ENCODE results near the gene PRX.

DNA sequence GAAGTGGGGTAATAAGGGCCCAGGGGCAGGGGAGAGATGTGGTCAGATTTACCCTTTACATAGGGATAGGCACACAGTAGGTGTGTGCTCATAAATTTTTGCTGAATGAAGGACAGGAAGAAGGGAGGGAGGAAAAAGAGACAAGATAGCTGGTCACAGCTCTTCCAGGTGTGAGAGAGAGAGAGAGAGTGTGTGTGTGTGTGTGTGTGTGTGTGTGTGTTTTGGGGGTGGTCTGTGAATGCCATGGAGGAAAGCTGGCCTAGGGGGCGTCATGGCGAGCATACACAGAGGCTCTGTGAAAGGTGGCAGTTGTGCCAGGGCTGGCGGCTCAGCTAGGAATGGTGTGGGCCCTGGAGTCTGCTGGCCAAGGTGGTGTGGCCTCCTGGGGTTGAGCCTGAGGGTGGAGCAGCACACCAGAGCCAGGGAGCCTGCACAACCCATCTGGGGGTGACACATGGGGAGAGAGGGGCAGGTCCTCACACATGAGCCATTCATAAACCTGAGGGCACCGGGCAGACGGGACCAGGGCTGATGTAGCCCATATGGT is 6.0 kb upstream of the PRX start:
- TF ChIP-seq, protein P1, sequence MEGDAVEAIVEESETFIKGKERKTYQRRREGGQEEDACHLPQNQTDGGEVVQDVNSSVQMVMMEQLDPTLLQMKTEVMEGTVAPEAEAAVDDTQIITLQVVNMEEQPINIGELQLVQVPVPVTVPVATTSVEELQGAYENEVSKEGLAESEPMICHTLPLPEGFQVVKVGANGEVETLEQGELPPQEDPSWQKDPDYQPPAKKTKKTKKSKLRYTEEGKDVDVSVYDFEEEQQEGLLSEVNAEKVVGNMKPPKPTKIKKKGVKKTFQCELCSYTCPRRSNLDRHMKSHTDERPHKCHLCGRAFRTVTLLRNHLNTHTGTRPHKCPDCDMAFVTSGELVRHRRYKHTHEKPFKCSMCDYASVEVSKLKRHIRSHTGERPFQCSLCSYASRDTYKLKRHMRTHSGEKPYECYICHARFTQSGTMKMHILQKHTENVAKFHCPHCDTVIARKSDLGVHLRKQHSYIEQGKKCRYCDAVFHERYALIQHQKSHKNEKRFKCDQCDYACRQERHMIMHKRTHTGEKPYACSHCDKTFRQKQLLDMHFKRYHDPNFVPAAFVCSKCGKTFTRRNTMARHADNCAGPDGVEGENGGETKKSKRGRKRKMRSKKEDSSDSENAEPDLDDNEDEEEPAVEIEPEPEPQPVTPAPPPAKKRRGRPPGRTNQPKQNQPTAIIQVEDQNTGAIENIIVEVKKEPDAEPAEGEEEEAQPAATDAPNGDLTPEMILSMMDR (conservative IDR thresholded peaks at IDR 0.05; ENCODE audit: low read length), result no peak
- TF ChIP-seq EZH2phosphoT487 (IDR thresholded peaks at IDR 0.05; ENCODE audit: borderline replicate concordance), result no peak

Data from Loucy (cell line).